ENCODE results near the gene AGAP1.

- no peak for TF ChIP-seq EZH2 (IDR thresholded peaks at IDR 0.05; ENCODE audit: insufficient read depth, low read length)
- TF ChIP-seq CTCF (IDR thresholded peaks at IDR 0.05; ENCODE audit: insufficient read depth, low read depth, low read length): no peak
Measured at GRCh38 chr2:235514627-235515363, 21.0 kb downstream of the AGAP1 start.
